ENCODE data around the gene CCDC154. TPM values are rescaled to one million over a fixed set of nuclear protein-coding genes. Genes with fewer than 3 reads are reported as not detected.

Gene CCDC154
- total and polyA plus RNA-seq, 2 donors (not counting 1 experiment from before 2014, with no cell fraction given) = 12.4 to 22.9 TPM

GRCh38 chr16:1435921-1436697 is 8.2 kb downstream of the CCDC154 start:
- Mint-ChIP-seq H3K27me3 (no peaks in the 10 kb centered on the region), H3K27ac (no peak overlapping the region), H3K4me1 (peaks cover 5% of the 10 kb centered on the region), H3K9me3 (ENCODE audit: insufficient read depth) (no peaks in the 10 kb centered on the region), H3K4me3 (no peak overlapping the region)
- Histone ChIP-seq H3K36me3 (replicated peaks in 1 of 2; ENCODE audit: control extremely low read depth in 1 of 2, control insufficient read depth in 1 of 2, extremely low read depth in 1 of 2, insufficient read depth in 2 of 2, low read length in 1 of 2) (no peaks in the 10 kb centered on the region), H2AFZ (ENCODE audit: insufficient read depth, low read depth, low read length, poor library complexity, severe bottlenecking) (no peak overlapping the region), H3K27ac (ENCODE audit: low read length in 2 of 2) (no peak overlapping the region), H3K4me1 (ENCODE audit: control insufficient read depth in 2 of 2, insufficient read depth in 2 of 2, low read length in 2 of 2) (peaks cover 12 to 22% of the 10 kb centered on the region in 2 donors), H4K20me1 (ENCODE audit: control insufficient read depth, insufficient read depth, low read length, poor library complexity, severe bottlenecking) (no peaks in the 10 kb centered on the region), H3K27me3 (replicated peaks in 1 of 4; ENCODE audit: control extremely low read depth in 1 of 4, control insufficient read depth in 3 of 4, insufficient read depth in 4 of 4, low read length in 3 of 4) (no peaks in the 10 kb centered on the region), H3K4me3 (ENCODE audit: control extremely low read depth in 1 of 5, extremely low read depth in 1 of 5, insufficient read depth in 1 of 5, low read depth in 2 of 5, low read length in 4 of 5) (no peak overlapping the region), H3K4me2 (replicated peaks; ENCODE audit: low read depth, low read length, poor library complexity, severe bottlenecking) (no peak overlapping the region), H3K79me2 (ENCODE audit: control insufficient read depth, insufficient read depth, low read length) (no peaks in the 10 kb centered on the region), H3K9ac (ENCODE audit: low read length) (no peak overlapping the region), H3K9me3 (ENCODE audit: control extremely low read depth in 1 of 3, control insufficient read depth in 2 of 3, insufficient read depth in 1 of 3, low read length in 2 of 3) (no peaks in the 10 kb centered on the region)
- ATAC-seq (ENCODE audit: low read depth) (no peak), DNase-seq (no peak)
- WGBS (ENCODE audit: insufficient coverage) = 96% methylated on average over 25 of the region's 32 CpGs
- intact Hi-C loops (cut with micrococcal nuclease) = no loop called here
- CTCF ChIA-PET = no interaction called here
- POLR2A ChIA-PET = interaction anchor here (1.0 kb wide), 1 partner anchor 15 kb away, joined by 3 read pairs; the partner anchor contains the start of gene UQCC4
- TF ChIP-seq CTCF (IDR thresholded peaks at IDR 0.05) (no peak), EZH2 (IDR thresholded peaks at IDR 0.05; ENCODE audit: borderline replicate concordance, insufficient read depth, low read depth, low read length, poor library complexity, severe bottlenecking) (no peak)
